OCI-LY3 (cell line): ENCODE data around the gene ASL.

Experiments used
- EZH2phosphoT487 ChIP-seq: fragments of 200-600 bp; shearing (Covaris generic); IDR thresholded peaks from 2 replicates; pipeline ENCODE4 v1.6.1; 2018; ENCODE audit warnings: antibody characterized with exemption, mixed run types, low read depth
- TF ChIP-seq, protein P1 (sequence below): fragments of 200-600, 300-600 bp; sonication (generic); IDR thresholded peaks from 2 replicates; pipeline ENCODE4 v1.5.1; 2014; ENCODE audit warnings: antibody characterized with exemption, low read length, low read depth

DNA sequence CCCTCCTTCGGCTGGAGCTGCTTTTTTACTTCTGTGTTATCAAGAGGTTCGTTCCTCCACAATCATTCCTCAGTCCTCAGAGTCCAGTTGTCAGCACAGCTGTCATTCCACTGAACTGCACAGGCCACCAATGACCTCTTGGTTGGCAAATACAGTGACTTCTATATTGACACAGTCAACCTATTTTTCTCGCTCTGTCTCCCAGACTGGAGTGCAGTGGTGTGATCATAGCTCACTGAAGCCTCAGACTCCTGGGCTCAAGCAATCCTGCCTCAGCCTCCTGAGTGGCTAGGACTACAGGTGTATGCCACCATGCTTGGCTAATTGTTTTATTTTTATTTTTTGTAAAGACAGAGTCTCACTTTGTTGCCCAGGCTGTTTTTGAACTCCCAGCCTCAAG is 66.7 kb downstream of the ASL start:
- TF ChIP-seq, protein P1, sequence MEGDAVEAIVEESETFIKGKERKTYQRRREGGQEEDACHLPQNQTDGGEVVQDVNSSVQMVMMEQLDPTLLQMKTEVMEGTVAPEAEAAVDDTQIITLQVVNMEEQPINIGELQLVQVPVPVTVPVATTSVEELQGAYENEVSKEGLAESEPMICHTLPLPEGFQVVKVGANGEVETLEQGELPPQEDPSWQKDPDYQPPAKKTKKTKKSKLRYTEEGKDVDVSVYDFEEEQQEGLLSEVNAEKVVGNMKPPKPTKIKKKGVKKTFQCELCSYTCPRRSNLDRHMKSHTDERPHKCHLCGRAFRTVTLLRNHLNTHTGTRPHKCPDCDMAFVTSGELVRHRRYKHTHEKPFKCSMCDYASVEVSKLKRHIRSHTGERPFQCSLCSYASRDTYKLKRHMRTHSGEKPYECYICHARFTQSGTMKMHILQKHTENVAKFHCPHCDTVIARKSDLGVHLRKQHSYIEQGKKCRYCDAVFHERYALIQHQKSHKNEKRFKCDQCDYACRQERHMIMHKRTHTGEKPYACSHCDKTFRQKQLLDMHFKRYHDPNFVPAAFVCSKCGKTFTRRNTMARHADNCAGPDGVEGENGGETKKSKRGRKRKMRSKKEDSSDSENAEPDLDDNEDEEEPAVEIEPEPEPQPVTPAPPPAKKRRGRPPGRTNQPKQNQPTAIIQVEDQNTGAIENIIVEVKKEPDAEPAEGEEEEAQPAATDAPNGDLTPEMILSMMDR = no peak
- no peak for TF ChIP-seq EZH2phosphoT487
